ENCODE measurements around the gene CEP152. TPM values are rescaled to one million over a fixed set of nuclear protein-coding genes. Genes with fewer than 3 reads are reported as not detected.

The CEP152 gene
- total RNA-seq, 4 donors from 2014 or later = 4.0 to 7.1 (median 6.3) TPM

DNA sequence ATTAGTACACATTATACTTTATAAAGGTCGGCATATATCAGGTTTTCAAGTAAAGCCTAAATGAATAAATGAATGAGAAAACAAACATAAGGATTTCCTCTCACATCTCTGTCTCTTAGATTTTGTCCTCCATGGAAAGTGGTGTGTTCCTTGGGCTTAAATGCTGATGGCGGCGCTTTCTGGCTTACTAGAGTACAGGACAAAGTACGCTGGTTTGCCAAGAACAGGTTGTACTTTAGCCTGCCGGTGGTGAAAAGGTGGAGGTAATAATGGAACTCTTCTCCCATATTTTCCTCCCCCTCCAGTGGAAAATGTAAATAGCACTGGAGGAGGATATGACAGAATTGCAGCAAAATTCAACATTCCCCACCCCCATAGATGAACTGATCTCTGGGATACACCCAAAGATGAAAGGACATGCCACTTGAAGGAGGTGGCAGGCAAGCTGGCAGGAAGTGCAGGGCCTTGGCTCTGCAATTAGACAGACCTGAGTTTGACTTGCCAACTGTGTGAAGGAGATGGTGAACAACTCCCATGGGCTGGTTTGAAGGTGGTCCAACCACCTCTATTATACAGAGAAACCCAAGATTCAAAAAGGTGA is 29.3 kb downstream of the CEP152 start:
- H3K4me1 ChIP-seq = no peaks in the 10 kb centered on the region
- H3K27me3 ChIP-seq = no peaks in the 10 kb centered on the region
- TF ChIP-seq POLR2A (IDR thresholded peaks at IDR 0.05) = no peak
- no peak for TF ChIP-seq POLR2AphosphoS5 (IDR thresholded peaks at IDR 0.05)
- no peak for TF ChIP-seq EP300 (IDR thresholded peaks at IDR 0.05)
- TF ChIP-seq, protein P1, sequence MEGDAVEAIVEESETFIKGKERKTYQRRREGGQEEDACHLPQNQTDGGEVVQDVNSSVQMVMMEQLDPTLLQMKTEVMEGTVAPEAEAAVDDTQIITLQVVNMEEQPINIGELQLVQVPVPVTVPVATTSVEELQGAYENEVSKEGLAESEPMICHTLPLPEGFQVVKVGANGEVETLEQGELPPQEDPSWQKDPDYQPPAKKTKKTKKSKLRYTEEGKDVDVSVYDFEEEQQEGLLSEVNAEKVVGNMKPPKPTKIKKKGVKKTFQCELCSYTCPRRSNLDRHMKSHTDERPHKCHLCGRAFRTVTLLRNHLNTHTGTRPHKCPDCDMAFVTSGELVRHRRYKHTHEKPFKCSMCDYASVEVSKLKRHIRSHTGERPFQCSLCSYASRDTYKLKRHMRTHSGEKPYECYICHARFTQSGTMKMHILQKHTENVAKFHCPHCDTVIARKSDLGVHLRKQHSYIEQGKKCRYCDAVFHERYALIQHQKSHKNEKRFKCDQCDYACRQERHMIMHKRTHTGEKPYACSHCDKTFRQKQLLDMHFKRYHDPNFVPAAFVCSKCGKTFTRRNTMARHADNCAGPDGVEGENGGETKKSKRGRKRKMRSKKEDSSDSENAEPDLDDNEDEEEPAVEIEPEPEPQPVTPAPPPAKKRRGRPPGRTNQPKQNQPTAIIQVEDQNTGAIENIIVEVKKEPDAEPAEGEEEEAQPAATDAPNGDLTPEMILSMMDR (IDR thresholded peaks at IDR 0.05) = no peak
- H3K27ac ChIP-seq = no peak overlapping the region
- no peaks in the 10 kb centered on the region for H3K9me3 ChIP-seq
- no peak for DNase-seq (ENCODE audit: low spot score in 2 of 2)
- H3K4me3 ChIP-seq = no peak overlapping the region
- no peaks in the 10 kb centered on the region for H3K36me3 ChIP-seq
- WGBS = 91% methylated on average over 5 of the region's 5 CpGs

DNA sequence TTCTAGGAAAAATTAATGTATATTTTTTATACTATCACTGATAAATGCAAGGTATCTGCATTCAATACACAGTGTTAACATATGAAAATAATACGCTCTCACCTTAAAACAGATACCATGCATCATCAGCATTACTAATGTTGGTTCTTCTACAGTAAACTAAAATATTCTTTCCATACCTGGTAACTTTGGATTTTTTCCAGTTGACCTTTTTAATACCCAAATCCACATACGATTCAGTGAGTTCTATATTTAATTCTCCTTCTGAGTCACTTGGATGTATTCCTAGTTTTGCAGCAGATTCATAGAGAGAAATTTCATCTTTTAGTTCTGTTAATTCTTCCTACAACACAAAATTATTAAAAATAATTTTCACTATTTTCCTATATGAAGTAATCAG is 29.9 kb downstream of the CEP152 start:
- TF ChIP-seq POLR2A (IDR thresholded peaks at IDR 0.05) (no peak), POLR2AphosphoS5 (IDR thresholded peaks at IDR 0.05) (no peak), EP300 (IDR thresholded peaks at IDR 0.05) (no peak)
- TF ChIP-seq, protein P1 (IDR thresholded peaks at IDR 0.05) = no peak
- H3K27me3 ChIP-seq = no peaks in the 10 kb centered on the region
- no peaks in the 10 kb centered on the region for H3K4me1 ChIP-seq
- DNase-seq (ENCODE audit: low spot score in 2 of 2) = no peak
- 68% methylated on average over 2 of the region's 2 CpGs for WGBS
- no peak overlapping the region for H3K4me3 ChIP-seq
- H3K9me3 ChIP-seq = no peaks in the 10 kb centered on the region
- no peaks in the 10 kb centered on the region for H3K36me3 ChIP-seq
- no peak overlapping the region for H3K27ac ChIP-seq

DNA sequence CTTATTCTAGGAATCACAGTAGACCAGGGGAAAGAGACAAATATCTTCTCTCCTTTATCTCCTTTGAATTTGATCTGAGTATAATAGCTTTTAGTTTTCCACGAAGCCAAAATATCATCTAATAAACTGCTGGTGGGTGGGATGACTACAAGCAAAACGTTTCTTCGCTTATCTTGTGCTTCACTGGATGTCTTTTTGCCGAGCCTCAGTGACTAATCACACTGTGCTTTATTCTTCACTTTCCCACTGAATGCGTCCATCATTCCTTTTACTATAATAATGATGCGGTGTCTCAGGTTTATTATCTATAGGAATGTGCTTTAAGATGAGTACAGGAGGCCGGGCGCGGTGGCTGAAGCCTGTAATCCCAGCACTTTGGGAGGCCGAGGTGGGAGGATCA is 32.5 kb downstream of the CEP152 start:
- H3K27ac ChIP-seq = no peak overlapping the region
- no peak for DNase-seq (ENCODE audit: low spot score in 2 of 2)
- H3K4me3 ChIP-seq = no peak overlapping the region
- H3K4me1 ChIP-seq = no peaks in the 10 kb centered on the region
- no peak for TF ChIP-seq POLR2AphosphoS5 (IDR thresholded peaks at IDR 0.05)
- TF ChIP-seq, protein P1 (IDR thresholded peaks at IDR 0.05) = no peak
- TF ChIP-seq EP300 (IDR thresholded peaks at IDR 0.05) = no peak
- no peak for TF ChIP-seq POLR2A (IDR thresholded peaks at IDR 0.05)
- no peaks in the 10 kb centered on the region for H3K36me3 ChIP-seq
- H3K9me3 ChIP-seq = no peaks in the 10 kb centered on the region
- no peaks in the 10 kb centered on the region for H3K27me3 ChIP-seq
- 90% methylated on average over 10 of the region's 10 CpGs for WGBS

DNA sequence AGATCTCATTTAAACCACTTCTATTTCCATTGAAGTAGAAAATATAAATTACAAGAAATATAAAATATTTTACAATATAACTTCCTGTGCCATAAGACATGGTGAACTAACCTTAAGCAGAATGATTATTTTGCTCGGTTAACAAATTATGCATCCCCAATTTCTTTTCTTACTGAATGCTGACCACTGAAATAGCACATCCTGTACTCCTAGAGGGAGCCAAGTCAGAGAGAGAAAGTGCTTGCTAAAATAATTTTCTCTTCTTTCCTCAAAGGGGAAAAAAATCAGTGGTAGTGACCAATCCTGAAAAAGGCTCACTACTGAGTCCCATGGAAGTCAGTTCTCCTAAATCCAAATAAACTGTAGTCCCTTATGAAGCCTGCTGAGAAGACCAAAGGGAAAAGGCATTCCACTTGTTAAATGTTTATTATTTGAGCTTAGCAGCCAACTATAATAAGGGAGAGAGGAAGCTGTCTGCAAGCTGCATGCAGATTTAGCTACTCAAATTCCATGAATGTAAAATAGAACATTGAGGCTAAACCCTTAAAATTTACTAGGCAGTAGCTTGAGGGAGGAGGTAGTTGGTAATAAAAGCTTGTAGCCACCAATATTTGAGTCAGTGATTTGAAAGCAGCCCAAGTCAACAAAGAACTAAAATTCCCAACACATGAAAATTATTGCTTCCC is 33.1 kb downstream of the CEP152 start:
- no peak for TF ChIP-seq POLR2AphosphoS5 (IDR thresholded peaks at IDR 0.05)
- no peak for TF ChIP-seq EP300 (IDR thresholded peaks at IDR 0.05)
- TF ChIP-seq, protein P1 (IDR thresholded peaks at IDR 0.05) = no peak
- no peak for TF ChIP-seq POLR2A (IDR thresholded peaks at IDR 0.05)
- Histone ChIP-seq H3K27ac (no peak overlapping the region), H3K4me3 (no peak overlapping the region), H3K36me3 (no peaks in the 10 kb centered on the region), H3K9me3 (no peaks in the 10 kb centered on the region), H3K4me1 (no peaks in the 10 kb centered on the region), H3K27me3 (no peaks in the 10 kb centered on the region)
- DNase-seq (ENCODE audit: low spot score in 2 of 2) = no peak
- 79% methylated on average over 1 of the region's 1 CpG for WGBS

DNA sequence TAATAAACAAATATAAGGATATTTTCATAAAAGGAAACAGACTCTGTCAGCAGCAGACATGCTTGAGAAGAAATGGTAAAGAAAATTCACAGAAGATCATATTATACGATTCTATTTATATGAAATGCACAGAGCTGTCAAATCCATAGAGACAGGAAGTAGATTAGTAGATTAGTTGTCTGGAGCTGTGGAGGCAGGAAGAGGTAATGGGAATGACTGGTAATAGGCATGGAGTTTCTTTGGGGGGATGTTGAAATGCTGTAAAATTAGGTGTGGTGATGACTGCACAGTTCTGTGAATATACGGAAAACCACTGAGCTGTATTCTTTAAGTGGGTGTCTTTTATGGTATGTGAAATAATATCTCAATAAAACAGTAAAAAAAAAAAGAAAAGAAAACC is 35.3 kb downstream of the CEP152 start:
- TF ChIP-seq POLR2AphosphoS5 (IDR thresholded peaks at IDR 0.05) (no peak), EP300 (IDR thresholded peaks at IDR 0.05) (no peak), POLR2A (IDR thresholded peaks at IDR 0.05) (no peak)
- TF ChIP-seq, protein P1 (IDR thresholded peaks at IDR 0.05) = no peak
- no peak overlapping the region for H3K4me3 ChIP-seq
- WGBS = 96% methylated on average over 2 of the region's 2 CpGs

More for the DNA sequence above, 35.3 kb downstream of the CEP152 start:
- Histone ChIP-seq H3K4me1 (no peaks in the 10 kb centered on the region), H3K27me3 (no peaks in the 10 kb centered on the region), H3K36me3 (no peaks in the 10 kb centered on the region), H3K9me3 (no peaks in the 10 kb centered on the region), H3K27ac (no peak overlapping the region)
- DNase-seq (ENCODE audit: low spot score in 2 of 2) = no peak

Measured in suprapubic skin (tissue), 4 donors.